Astrocyte (in vitro differentiated cells and primary cell): Measurements from ENCODE around the gene ZBTB2.

Experiments used
- CTCF ChIP-seq: IDR thresholded peaks from 2 replicates; pipeline ENCODE4 v1.5.1; 2011; ENCODE audit warnings: low read depth, mild to moderate bottlenecking, inconsistent platforms, low read length, moderate library complexity; ENCODE audit not compliant: insufficient read depth
- EZH2 ChIP-seq: IDR thresholded peaks from 2 replicates; pipeline ENCODE4 v1.6.1; 2012; ENCODE audit warnings: mild to moderate bottlenecking, low read length, inconsistent platforms; ENCODE audit not compliant: insufficient read depth

DNA sequence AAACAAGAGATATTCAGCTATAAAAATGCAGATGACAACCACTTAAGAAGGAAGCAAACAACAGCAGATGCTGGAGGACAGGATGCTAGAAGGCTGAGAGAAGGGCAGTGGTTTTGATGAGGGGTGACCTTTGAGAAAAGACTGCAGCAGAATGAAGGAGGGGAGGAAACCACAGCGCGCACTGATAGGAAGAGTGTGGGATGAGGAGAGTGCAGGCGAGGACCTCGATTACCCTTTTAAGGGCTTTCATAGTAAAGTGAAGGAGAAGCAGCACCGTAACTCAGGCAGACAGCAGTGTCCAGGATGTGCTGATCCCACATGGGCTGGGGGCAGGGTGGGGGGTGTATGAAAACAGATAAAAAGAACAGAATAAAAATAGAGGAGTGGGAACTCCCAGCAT, 19.2 kb downstream of the ZBTB2 start:
- no peak for TF ChIP-seq CTCF
- no peak for TF ChIP-seq EZH2
